ENCODE data around the gene NEURL1B.
A peak's percentile ranks its signal among the peaks of the same experiment; 100 is the strongest.

Gene NEURL1B

DNA sequence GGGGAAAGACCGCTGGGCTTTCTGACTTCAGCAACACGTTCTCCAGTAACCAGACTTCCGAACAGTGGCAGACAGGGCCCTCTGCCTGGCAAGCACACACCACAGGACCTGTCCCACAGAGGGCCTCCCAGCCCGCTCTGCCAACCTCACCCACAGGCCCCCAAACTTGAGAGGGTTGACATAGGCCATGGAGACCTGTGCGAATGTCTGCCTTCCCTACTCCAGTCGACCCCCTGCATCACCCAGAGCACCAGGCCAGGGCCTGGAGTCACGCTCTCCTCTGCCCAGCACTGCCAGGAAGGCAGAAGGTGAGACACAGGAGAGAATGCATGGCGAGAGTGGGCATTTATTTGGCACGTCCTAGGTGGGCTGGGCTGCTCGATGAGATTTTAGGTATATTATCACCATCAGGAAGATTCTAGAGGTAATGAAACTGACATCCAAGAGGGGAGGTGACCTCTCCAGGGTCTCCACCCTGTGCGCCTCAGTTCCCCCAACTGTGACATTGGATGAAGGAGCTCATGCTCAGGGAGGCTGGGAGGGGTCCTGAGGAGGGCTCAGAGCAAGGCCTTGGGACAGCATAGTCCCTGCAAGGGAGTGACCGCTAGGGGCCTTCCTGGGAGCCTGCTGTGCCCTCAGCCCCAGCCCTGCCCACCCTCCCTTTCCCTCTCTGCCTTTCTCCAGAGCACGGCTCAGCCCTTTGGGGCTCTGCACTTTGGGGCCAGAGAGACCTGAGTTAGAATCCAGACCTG is 75.0 kb downstream of the NEURL1B start:
- no peak overlapping the region for H3K9ac ChIP-seq
- TF ChIP-seq, protein P1, sequence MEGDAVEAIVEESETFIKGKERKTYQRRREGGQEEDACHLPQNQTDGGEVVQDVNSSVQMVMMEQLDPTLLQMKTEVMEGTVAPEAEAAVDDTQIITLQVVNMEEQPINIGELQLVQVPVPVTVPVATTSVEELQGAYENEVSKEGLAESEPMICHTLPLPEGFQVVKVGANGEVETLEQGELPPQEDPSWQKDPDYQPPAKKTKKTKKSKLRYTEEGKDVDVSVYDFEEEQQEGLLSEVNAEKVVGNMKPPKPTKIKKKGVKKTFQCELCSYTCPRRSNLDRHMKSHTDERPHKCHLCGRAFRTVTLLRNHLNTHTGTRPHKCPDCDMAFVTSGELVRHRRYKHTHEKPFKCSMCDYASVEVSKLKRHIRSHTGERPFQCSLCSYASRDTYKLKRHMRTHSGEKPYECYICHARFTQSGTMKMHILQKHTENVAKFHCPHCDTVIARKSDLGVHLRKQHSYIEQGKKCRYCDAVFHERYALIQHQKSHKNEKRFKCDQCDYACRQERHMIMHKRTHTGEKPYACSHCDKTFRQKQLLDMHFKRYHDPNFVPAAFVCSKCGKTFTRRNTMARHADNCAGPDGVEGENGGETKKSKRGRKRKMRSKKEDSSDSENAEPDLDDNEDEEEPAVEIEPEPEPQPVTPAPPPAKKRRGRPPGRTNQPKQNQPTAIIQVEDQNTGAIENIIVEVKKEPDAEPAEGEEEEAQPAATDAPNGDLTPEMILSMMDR (conservative IDR thresholded peaks at IDR 0.05; ENCODE audit: low read depth, low read length), result no peak
- no peak overlapping the region for H3K27ac ChIP-seq
- no peaks in the 10 kb centered on the region for H4K20me1 ChIP-seq (ENCODE audit: insufficient read depth)
- no peaks in the 10 kb centered on the region for H3K36me3 ChIP-seq (ENCODE audit: insufficient read depth)
- no peak overlapping the region for H3K4me2 ChIP-seq
- H2AFZ ChIP-seq (ENCODE audit: low read depth), result peak overlapping the region; percentile 78; the same call in 1 of the 2 replicates
- no peaks in the 10 kb centered on the region for H3K27me3 ChIP-seq (ENCODE audit: insufficient read depth, low read depth)
- H3K4me3 ChIP-seq (IDR thresholded peaks at IDR 0.05; ENCODE audit: insufficient read depth, low read depth, low read length), result no peak overlapping the region
- H3K4me1 ChIP-seq (ENCODE audit: low read depth, poor library complexity, severe bottlenecking), result peaks cover 3% of the 10 kb centered on the region
- H3K79me2 ChIP-seq (ENCODE audit: insufficient read depth, low read depth), result no peaks in the 10 kb centered on the region

DNA sequence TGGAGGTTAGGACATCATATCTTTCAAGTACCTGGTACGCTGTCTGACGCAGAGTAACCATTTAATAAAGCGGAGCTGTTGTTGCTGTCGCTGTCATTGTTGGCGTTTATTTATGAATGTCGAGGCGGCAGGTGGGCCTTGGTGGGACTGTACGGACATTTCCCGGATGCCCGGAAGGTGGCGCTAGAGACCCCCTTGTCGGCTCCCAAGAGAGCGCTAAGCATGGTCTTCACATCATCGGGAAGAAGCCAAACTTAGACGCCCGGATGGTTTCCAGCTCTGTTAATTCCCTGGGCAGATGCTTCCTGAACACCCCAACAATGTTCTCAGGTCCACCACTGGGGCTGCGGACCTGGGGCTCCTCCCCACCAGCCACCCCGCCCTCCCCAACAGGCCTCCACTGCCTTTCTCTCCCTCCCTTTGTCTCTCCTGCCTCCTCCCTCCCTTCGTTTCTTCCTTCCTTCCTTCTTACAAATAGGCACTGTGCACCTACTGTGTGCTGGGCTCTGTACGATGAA is 75.8 kb downstream of the NEURL1B start:
- Histone ChIP-seq H3K4me2 (no peak overlapping the region; the same call in 1 of the 2 replicates), H4K20me1 (ENCODE audit: insufficient read depth) (no peaks in the 10 kb centered on the region), H3K9ac (peak overlapping the region; percentile 23; the same call in 1 of the 2 replicates), H3K27ac (no peak overlapping the region), H3K27me3 (ENCODE audit: insufficient read depth, low read depth) (no peaks in the 10 kb centered on the region), H3K4me1 (ENCODE audit: low read depth, poor library complexity, severe bottlenecking) (peaks cover 3% of the 10 kb centered on the region), H3K79me2 (ENCODE audit: insufficient read depth, low read depth) (no peaks in the 10 kb centered on the region), H3K4me3 (IDR thresholded peaks at IDR 0.05; ENCODE audit: insufficient read depth, low read depth, low read length) (no peak overlapping the region), H3K36me3 (ENCODE audit: insufficient read depth) (no peaks in the 10 kb centered on the region), H2AFZ (ENCODE audit: low read depth) (peak overlapping the region; percentile 78; the same call in 1 of the 2 replicates)
- TF ChIP-seq, protein P1 (conservative IDR thresholded peaks at IDR 0.05; ENCODE audit: low read depth, low read length), result peak; percentile 74

GRCh38 chr5:172717481-172718195 is 76.6 kb downstream of the NEURL1B start:
- H3K36me3 ChIP-seq (ENCODE audit: insufficient read depth), result no peaks in the 10 kb centered on the region
- H3K4me1 ChIP-seq (ENCODE audit: low read depth, poor library complexity, severe bottlenecking), result peaks cover 3% of the 10 kb centered on the region
- no peaks in the 10 kb centered on the region for H3K27me3 ChIP-seq (ENCODE audit: insufficient read depth, low read depth)
- H4K20me1 ChIP-seq (ENCODE audit: insufficient read depth), result no peaks in the 10 kb centered on the region
- H3K4me3 ChIP-seq (IDR thresholded peaks at IDR 0.05; ENCODE audit: insufficient read depth, low read depth, low read length), result no peak overlapping the region
- H3K27ac ChIP-seq, result no peak overlapping the region
- TF ChIP-seq, protein P1 (conservative IDR thresholded peaks at IDR 0.05; ENCODE audit: low read depth, low read length), result no peak
- H2AFZ ChIP-seq (ENCODE audit: low read depth), result peak overlapping the region; percentile 78; the same call in 1 of the 2 replicates
- H3K4me2 ChIP-seq, result no peak overlapping the region
- H3K9ac ChIP-seq, result no peak overlapping the region; the same call in 1 of the 2 replicates
- H3K79me2 ChIP-seq (ENCODE audit: insufficient read depth, low read depth), result no peaks in the 10 kb centered on the region

- peaks cover 3% of the 10 kb centered on the region for H3K4me1 ChIP-seq (ENCODE audit: low read depth, poor library complexity, severe bottlenecking)
- no peaks in the 10 kb centered on the region for H3K79me2 ChIP-seq (ENCODE audit: insufficient read depth, low read depth)
- no peak overlapping the region for H3K27ac ChIP-seq
- no peak overlapping the region for H3K9ac ChIP-seq
- no peaks in the 10 kb centered on the region for H4K20me1 ChIP-seq (ENCODE audit: insufficient read depth)
- TF ChIP-seq, protein P1 (conservative IDR thresholded peaks at IDR 0.05; ENCODE audit: low read depth, low read length), result no peak
- no peak overlapping the region for H3K4me2 ChIP-seq
- no peak overlapping the region for H2AFZ ChIP-seq (ENCODE audit: low read depth)
- no peak overlapping the region for H3K4me3 ChIP-seq (IDR thresholded peaks at IDR 0.05; ENCODE audit: insufficient read depth, low read depth, low read length)
- H3K36me3 ChIP-seq (ENCODE audit: insufficient read depth), result no peaks in the 10 kb centered on the region
- no peaks in the 10 kb centered on the region for H3K27me3 ChIP-seq (ENCODE audit: insufficient read depth, low read depth)
Observed at GRCh38 chr5:172718527-172719114, 77.6 kb downstream of the NEURL1B start.

All from KMS-11 (cell line).